HepG2 (cell line): ENCODE data around the gene MAP2K1. TPM values are rescaled to one million over a fixed set of nuclear protein-coding genes. Genes with fewer than 3 reads are reported as not detected.

Experiments used
- CAMTA2 ChIP-seq: sonication (generic); formaldehyde crosslinking; IDR thresholded peaks from 2 replicates; pipeline ENCODE4 v1.4.0; 2020; ENCODE audit warnings: mild to moderate bottlenecking, missing genetic modification reagents, borderline replicate concordance
- ELF1 ChIP-seq: sonication (generic); formaldehyde crosslinking; IDR thresholded peaks from 2 replicates; pipeline ENCODE4 v1.4.0; 2020; ENCODE audit warnings: missing genetic modification reagents
- HNRNPLL ChIP-seq: fragments of 200-400 bp; formaldehyde crosslinking; IDR thresholded peaks from 2 replicates; pipeline ENCODE4 v1.6.1; 2017; ENCODE audit warnings: mild to moderate bottlenecking, low read depth, low read length; ENCODE audit not compliant: poor library complexity, severe bottlenecking
- KLF15 ChIP-seq: sonication (generic); formaldehyde crosslinking; IDR thresholded peaks from 2 replicates; pipeline ENCODE4 v1.8.1; 2023; ENCODE audit warnings: borderline replicate concordance, mild to moderate bottlenecking, inconsistent platforms, missing genetic modification reagents, mixed read lengths
- MED13 ChIP-seq: sonication (generic); formaldehyde crosslinking; IDR thresholded peaks from 2 replicates; pipeline ENCODE4 v1.5.0; 2020; ENCODE audit warnings: missing genetic modification reagents
- PHF21A ChIP-seq: sonication (generic); formaldehyde crosslinking; IDR thresholded peaks from 2 replicates; pipeline ENCODE4 v1.5.0; 2020; ENCODE audit warnings: mild to moderate bottlenecking, missing genetic modification reagents
- POLR2A ChIP-seq, 2 experiments: IDR thresholded peaks; 2 replicates each; pipeline ENCODE4 v1.6.1; 2011; ENCODE audit warnings: low read depth in 2 of 2, low read length in 2 of 2, mild to moderate bottlenecking in 1 of 2, moderate library complexity in 1 of 2; ENCODE audit not compliant: insufficient read depth in 1 of 2
- POLR2G ChIP-seq: fragments of 200-400 bp; formaldehyde crosslinking; IDR thresholded peaks from 2 replicates; pipeline ENCODE4 v1.6.1; 2018; ENCODE audit warnings: mild to moderate bottlenecking, low read depth, low read length, moderate library complexity
- PRMT3 ChIP-seq: sonication (generic); formaldehyde crosslinking; IDR thresholded peaks from 2 replicates; pipeline ENCODE4 v1.8.1; 2022; ENCODE audit warnings: low read depth, mild to moderate bottlenecking, moderate library complexity, missing genetic modification reagents, borderline replicate concordance
- STAT5B ChIP-seq: sonication (generic); formaldehyde crosslinking; IDR thresholded peaks from 2 replicates; pipeline ENCODE4 v1.4.0; 2020; ENCODE audit warnings: missing genetic modification reagents
- ZNF101 ChIP-seq: sonication (generic); formaldehyde crosslinking; IDR thresholded peaks from 2 replicates; pipeline ENCODE4 v1.4.0; 2020; ENCODE audit warnings: mild to moderate bottlenecking, low read depth, missing genetic modification reagents, borderline replicate concordance
- ZNF329 ChIP-seq: sonication (generic); formaldehyde crosslinking; IDR thresholded peaks from 2 replicates; pipeline ENCODE4 v1.9.0; 2021; ENCODE audit warnings: low read depth, mild to moderate bottlenecking, missing genetic modification reagents
- ZNF446 ChIP-seq: sonication (generic); formaldehyde crosslinking; IDR thresholded peaks from 2 replicates; pipeline ENCODE4 v1.5.0; 2020; ENCODE audit warnings: mild to moderate bottlenecking, missing genetic modification reagents
- ZSCAN21 ChIP-seq: sonication (generic); formaldehyde crosslinking; IDR thresholded peaks from 2 replicates; pipeline ENCODE4 v1.8.0; 2022; ENCODE audit warnings: mild to moderate bottlenecking, missing genetic modification reagents, moderate library complexity, borderline replicate concordance
- polyA plus RNA-seq, 8 experiments: library from polyadenylated mRNA; depleted of rRNA in 3 of 8; stranded (reverse) in 7 of 8; unstranded in 1 of 8; fragments of >200 nt; fragmentation: Illumina TruSeq in 4 of 8; extraction: Trizol in 4 of 8; gene quantifications; 2 replicates each; pipeline versions ENCODE4 v1.2.1 to v1.2.3, GENCODE V29; 2011 to 2016; ENCODE audit warnings: low read depth in 4 of 8, missing spikeins in 1 of 8, mixed read lengths in 1 of 8; ENCODE audit not compliant: insufficient read depth in 1 of 8
- total RNA-seq, 5 experiments: library from RNA; depleted of rRNA; stranded (reverse); fragments of >200 nt; fragmentation: Illumina TruSeq; extraction: Trizol; gene quantifications; 2 replicates each; pipeline ENCODE4 v1.2.3, GENCODE V29; 2016; ENCODE audit warnings: low read depth in 1 of 5
- TF ChIP-seq, protein P1 (sequence below): sonication (generic); formaldehyde crosslinking; IDR thresholded peaks from 2 replicates; pipeline ENCODE4 v1.5.1; 2020; ENCODE audit warnings: mild to moderate bottlenecking, missing genetic modification reagents, moderate library complexity
- TF ChIP-seq, protein P2 (sequence below): sonication (generic); formaldehyde crosslinking; IDR thresholded peaks from 2 replicates; pipeline ENCODE4 v1.8.1; 2023; ENCODE audit warnings: mild to moderate bottlenecking, inconsistent platforms, moderate library complexity, missing genetic modification reagents, borderline replicate concordance
- TF ChIP-seq, protein P3 (sequence below): sonication (generic); formaldehyde crosslinking; IDR thresholded peaks from 2 replicates; pipeline ENCODE4 v1.4.0; 2020; ENCODE audit warnings: missing genetic modification reagents
- TF ChIP-seq, protein P4 (sequence below): sonication (generic); formaldehyde crosslinking; IDR thresholded peaks from 2 replicates; pipeline ENCODE4 v1.8.1; 2023; ENCODE audit warnings: mild to moderate bottlenecking, missing genetic modification reagents
- TF ChIP-seq, protein P5 (sequence below): sonication (generic); formaldehyde crosslinking; IDR thresholded peaks from 2 replicates; pipeline ENCODE4 v1.4.0; 2020; ENCODE audit warnings: missing genetic modification reagents

MAP2K1 gene
- total and polyA plus RNA-seq, 2 of the 13 experiments (the other 11 are each of a cell fraction or from before 2014, with no cell fraction given), result 24.1 to 49.2 TPM

DNA sequence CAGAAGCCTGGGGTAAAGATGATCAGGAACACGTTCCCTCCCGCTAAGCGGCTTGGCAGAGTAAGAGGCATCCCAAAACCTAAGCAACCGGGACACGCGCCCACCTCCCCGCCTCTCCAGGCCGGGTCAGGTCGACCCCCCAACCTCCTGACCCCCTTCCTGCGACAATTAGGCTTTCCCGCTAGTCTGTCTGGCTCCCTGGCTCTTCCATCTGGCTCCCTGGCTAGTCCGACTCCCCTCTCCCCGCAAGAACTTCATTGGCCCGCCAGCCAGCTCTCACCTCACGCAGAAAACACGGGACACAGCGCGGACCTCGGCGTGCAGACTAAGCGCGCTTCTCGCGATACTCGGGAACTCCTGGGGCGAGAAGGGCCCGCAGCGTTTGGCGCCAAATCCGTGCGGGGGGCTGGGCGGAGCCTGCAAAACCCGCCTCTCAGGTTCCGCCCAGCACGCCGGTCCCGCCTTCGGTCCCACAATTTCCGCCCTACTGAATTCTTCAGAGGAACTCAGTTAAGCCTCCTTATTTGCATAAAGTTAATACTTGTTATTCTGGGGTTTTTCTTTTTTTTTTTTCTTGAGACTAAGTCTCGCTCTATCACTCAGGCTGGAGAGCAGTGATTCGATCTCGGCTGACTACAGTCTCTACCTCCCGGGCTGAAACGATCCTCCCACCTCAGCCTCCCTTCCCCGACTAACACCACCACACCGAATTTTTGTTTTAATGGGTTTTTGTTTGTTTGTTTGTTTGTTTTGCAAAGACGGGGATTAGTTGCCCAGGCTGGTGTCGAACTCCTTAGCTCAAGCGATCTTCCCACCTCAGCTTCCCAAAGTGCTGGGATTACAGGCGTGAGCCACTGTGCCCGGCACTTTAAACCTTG, 30.1 kb upstream of the MAP2K1 start, which contains the start of gene TIPIN (continued):
- peak; percentile 89 for TF ChIP-seq PHF21A (CRISPR knock-in tag)
- TF ChIP-seq, protein P1, sequence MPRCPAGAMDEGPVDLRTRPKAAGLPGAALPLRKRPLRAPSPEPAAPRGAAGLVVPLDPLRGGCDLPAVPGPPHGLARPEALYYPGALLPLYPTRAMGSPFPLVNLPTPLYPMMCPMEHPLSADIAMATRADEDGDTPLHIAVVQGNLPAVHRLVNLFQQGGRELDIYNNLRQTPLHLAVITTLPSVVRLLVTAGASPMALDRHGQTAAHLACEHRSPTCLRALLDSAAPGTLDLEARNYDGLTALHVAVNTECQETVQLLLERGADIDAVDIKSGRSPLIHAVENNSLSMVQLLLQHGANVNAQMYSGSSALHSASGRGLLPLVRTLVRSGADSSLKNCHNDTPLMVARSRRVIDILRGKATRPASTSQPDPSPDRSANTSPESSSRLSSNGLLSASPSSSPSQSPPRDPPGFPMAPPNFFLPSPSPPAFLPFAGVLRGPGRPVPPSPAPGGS (CRISPR knock-in tag), result peak; percentile 56; the same call in 1 of the 2 replicates
- peak; percentile 78; the same call in 1 of the 2 replicates for TF ChIP-seq MED13 (CRISPR knock-in tag)
- TF ChIP-seq ELF1 (CRISPR knock-in tag), result peak; percentile 44; the same call in 1 of the 2 replicates
- peak; percentile 89 for TF ChIP-seq POLR2G
- TF ChIP-seq ZNF329 (CRISPR knock-in tag), result no peak
- peak; percentile 79; the same call in 1 of the 2 replicates for TF ChIP-seq KLF15
- TF ChIP-seq, protein P2, sequence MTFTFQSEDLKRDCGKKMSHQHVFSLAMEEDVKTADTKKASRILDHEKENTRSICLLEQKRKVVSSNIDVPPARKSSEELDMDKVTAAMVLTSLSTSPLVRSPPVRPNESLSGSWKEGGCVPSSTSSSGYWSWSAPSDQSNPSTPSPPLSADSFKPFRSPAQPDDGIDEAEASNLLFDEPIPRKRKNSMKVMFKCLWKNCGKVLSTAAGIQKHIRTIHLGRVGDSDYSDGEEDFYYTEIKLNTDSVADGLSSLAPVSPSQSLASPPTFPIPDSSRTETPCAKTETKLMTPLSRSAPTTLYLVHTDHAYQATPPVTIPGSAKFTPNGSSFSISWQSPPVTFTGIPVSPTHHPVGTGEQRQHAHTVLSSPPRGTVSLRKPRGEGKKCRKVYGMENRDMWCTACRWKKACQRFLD (CRISPR knock-in tag), result peak; percentile 72; the same call in 1 of the 2 replicates
- peak; percentile 91; the same call in 1 of the 2 replicates for TF ChIP-seq ZNF101 (CRISPR knock-in tag)
- TF ChIP-seq PRMT3 (CRISPR knock-in tag), result peak; percentile 78; the same call in 1 of the 2 replicates
- peak; percentile 83 for TF ChIP-seq HNRNPLL
- peak; percentile 74; the same call in 1 of the 2 replicates for TF ChIP-seq ZNF446 (CRISPR knock-in tag)
- peak; percentile 41; the same call in 1 of the 2 replicates for TF ChIP-seq ZSCAN21 (CRISPR knock-in tag)
- TF ChIP-seq, protein P3, sequence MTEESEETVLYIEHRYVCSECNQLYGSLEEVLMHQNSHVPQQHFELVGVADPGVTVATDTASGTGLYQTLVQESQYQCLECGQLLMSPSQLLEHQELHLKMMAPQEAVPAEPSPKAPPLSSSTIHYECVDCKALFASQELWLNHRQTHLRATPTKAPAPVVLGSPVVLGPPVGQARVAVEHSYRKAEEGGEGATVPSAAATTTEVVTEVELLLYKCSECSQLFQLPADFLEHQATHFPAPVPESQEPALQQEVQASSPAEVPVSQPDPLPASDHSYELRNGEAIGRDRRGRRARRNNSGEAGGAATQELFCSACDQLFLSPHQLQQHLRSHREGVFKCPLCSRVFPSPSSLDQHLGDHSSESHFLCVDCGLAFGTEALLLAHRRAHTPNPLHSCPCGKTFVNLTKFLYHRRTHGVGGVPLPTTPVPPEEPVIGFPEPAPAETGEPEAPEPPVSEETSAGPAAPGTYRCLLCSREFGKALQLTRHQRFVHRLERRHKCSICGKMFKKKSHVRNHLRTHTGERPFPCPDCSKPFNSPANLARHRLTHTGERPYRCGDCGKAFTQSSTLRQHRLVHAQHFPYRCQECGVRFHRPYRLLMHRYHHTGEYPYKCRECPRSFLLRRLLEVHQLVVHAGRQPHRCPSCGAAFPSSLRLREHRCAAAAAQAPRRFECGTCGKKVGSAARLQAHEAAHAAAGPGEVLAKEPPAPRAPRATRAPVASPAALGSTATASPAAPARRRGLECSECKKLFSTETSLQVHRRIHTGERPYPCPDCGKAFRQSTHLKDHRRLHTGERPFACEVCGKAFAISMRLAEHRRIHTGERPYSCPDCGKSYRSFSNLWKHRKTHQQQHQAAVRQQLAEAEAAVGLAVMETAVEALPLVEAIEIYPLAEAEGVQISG (CRISPR knock-in tag), result peak; percentile 71
- peak; percentile 84 to 91 for TF ChIP-seq POLR2A (IDR thresholded peaks at IDR 0.05; ENCODE audit: insufficient read depth in 1 of 2, low read depth in 2 of 2, low read length in 2 of 2)
- TF ChIP-seq, protein P4, sequence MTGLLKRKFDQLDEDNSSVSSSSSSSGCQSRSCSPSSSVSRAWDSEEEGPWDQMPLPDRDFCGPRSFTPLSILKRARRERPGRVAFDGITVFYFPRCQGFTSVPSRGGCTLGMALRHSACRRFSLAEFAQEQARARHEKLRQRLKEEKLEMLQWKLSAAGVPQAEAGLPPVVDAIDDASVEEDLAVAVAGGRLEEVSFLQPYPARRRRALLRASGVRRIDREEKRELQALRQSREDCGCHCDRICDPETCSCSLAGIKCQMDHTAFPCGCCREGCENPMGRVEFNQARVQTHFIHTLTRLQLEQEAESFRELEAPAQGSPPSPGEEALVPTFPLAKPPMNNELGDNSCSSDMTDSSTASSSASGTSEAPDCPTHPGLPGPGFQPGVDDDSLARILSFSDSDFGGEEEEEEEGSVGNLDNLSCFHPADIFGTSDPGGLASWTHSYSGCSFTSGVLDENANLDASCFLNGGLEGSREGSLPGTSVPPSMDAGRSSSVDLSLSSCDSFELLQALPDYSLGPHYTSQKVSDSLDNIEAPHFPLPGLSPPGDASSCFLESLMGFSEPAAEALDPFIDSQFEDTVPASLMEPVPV (CRISPR knock-in tag), result peak; percentile 93
- TF ChIP-seq CAMTA2 (CRISPR knock-in tag), result 0 out of 2 replicates have a peak, but pooled peaks have one; percentile 53
- TF ChIP-seq STAT5B (CRISPR knock-in tag), result peak; percentile 35; the same call in 1 of the 2 replicates
- TF ChIP-seq, protein P5, sequence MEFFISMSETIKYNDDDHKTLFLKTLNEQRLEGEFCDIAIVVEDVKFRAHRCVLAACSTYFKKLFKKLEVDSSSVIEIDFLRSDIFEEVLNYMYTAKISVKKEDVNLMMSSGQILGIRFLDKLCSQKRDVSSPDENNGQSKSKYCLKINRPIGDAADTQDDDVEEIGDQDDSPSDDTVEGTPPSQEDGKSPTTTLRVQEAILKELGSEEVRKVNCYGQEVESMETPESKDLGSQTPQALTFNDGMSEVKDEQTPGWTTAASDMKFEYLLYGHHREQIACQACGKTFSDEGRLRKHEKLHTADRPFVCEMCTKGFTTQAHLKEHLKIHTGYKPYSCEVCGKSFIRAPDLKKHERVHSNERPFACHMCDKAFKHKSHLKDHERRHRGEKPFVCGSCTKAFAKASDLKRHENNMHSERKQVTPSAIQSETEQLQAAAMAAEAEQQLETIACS (CRISPR knock-in tag), result no peak
